ENCODE results near the gene FRMD4A.
"Not testable (repeated sequence)": the region's sequence is repeated elsewhere in the genome, so short reads cannot be mapped to it uniquely, and the experiment has no call there.

Gene FRMD4A

GRCh38 chr10:13830385-13830784 lies 500.3 kb downstream of the FRMD4A start:
- DNase-seq, result no peak

DNA sequence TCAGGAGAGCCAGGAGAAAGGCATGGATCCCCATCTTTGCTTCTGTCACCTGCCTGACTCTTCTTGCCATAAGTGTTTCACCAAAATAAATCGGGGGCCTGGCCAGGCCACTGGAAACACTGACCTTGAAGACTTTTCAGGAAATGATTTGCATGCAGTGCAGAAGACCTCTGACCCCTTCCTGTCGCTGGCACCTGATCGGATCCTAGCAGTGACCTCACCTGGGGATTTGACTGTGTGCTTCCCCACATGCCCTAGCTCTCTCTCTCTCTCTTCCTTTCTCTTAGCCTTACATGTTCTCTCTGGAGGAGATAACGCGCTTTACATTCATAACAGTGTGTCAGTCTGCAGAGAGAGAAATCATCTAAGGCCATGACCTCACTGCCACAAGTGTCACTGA lies 500.9 kb downstream of the FRMD4A start:
- DNase-seq, result no peak

DNA sequence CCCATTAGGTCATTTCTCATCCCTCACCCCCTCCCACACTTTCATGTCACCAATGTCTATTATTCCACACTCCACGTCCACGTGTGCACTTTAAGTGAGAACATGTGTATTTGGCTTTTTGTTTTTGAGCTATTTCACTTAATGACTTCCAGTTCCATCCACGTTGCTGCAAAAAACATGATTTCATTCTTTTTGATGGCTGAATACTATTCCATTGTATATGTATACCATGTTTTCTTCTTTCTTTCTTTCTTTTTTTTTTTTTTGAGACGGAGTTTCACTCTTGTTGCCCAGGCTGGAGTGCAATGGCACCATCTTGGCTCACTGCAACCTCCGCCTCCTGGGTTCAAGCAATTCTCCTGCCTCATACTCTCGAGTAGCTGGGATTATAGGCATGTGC lies 502.4 kb downstream of the FRMD4A start:
- not testable (repeated sequence) for DNase-seq

GRCh38 chr10:13827076-13827797 lies 503.5 kb downstream of the FRMD4A start:
- DNase-seq, result no peak

- DNase-seq, result no peak
These were observed 506.9 kb downstream of the FRMD4A start for GRCh38 chr10:13823709-13824405.

DNA sequence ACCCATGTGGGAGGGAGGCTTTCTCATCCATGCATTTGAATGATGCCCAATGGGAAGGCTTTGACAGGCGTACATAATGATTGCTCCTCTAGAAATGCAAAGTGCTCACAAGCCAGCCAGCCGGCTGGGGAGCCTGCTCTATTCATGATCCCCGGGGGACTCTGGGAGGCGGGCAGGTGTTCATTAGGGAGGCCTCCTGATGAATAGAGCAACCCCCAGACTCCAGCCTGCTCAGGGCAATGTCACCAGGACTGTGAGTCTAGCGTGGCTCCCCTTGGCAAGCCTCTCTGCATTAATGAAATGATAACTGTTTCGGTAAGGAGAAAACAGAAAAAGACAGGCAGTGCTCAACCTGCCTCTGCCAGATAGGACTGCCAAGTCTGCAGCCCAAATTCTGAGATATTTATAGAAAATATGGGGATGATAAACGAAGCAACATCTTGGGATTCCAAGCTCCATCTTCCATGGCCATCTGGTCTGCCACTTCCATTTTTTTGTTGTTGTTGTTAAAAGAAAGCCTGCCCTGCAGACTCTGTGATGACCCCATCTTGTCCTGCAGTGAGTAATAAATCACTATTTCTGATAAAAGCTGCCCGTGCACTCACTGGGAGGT lies 507.5 kb downstream of the FRMD4A start:
- peak; percentile 41 for DNase-seq

DNA sequence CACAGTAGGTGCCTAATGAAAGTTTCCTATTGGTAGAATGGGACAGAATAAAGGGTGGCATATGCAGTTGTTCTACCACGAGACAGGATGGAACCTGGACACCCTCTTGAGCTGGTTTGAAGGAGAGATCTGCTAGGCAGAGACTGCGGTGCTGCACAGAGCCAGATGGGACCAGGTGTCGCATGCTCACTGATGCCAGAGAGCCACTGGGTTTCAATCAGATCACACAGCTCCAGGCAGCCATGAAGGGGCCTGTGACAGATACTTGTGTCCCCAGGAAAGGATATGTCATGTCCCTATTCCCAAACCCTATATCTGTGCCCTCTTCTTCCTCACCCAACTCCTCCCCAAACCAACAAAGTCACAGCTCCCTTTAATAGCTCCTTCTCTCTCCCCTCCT lies 508.2 kb downstream of the FRMD4A start:
- DNase-seq, result no peak

- no peak for DNase-seq
These were observed 509.8 kb downstream of the FRMD4A start for GRCh38 chr10:13820964-13821337.

DNA sequence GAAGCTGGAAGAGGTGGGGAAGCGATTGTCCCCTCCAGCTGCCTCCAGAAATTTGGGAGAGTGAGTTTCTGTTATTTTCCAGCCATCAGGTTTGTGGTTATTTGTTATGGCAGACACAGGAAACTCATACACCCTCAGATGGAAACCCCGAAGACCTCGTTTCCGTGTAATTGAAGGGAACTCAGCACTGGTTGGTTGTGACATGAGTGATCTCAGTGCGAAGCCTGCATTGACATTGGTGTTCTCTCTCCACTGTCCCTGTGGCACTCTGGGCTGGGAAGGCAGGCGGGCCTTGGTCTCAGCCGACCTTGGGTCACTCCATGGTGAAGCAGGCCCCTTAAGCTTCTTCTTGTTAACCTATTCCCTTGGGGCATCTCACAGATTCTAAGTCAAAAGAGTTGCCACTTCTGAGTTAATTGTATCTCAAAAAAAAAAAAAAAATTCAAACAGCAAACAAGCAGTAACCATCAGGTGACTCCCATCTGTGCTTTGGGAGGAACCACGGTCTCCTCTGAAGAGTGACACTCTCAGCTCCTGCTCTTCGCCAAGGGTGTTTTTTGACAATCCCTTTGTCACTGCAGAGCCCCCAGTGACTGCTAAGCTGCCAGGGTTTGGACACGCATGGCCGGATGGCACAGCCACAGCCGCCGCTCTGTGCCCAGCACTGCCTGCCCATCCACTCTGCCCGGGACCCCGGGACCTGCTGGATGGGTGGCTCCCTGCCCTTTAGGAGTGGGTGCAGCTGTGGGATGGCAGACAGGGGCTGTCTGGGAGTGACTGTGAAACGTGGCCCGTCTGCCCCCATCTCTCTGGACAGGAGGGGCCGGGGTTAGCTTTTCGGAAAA lies 510.4 kb downstream of the FRMD4A start:
- no peak for DNase-seq

DNA sequence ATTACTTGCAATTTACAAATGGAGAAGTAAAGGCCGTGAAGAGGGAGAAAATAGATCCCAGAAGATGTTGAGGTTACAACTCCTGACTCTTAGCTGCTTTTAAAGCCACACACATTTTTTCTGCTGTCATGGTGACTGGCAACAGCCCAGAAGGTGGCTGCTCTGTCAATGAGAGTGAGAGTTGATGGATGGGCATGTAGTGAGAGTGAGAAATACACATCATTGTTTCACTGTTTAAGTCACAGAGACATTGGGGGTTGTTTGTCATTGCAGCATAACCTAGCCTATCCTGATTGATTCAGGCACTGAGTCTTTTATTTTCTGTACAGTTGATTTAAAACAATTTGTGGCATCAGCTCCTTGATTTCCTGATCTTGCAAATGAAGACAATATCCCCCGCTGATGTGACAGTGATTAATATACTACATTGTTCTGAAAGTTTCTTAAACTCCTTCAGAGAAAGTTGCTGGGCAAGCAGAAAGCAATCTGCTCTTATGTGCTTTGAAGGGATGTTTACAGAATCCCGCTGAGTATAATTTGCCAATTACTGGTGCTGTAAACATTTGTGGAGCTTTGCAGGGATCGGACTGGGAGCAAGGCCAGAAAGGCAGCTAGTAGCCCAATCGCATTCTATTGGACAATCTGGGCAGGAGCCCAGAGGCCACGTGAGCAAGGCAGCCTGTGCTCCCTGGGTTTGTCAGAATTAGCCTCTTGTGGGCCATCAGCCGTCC lies 514.4 kb downstream of the FRMD4A start:
- DNase-seq, result peak; percentile 84

- DNase-seq, result no peak
These were observed 515.0 kb downstream of the FRMD4A start for GRCh38 chr10:13815756-13816155.

GRCh38 chr10:13813550-13813949 lies 517.2 kb downstream of the FRMD4A start:
- DNase-seq, result no peak

DNA sequence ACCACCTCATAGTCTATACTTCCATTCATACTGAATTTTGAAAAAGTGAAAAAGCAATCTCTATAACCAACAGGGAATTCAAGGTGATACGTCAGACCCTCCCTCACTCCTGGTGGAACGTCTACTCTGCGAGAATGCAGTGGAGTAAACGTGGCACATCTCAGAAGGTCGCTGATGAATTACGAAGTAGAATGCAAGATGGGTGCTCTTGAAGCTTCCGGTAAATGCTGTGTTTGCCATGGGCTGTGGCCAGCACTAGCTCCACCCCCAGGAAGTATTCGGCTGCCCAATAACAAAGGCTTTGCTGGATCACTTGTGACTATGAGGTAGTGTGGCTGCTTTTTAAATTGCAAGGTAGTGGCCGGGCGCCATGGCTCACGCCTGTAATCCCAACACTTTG lies 517.9 kb downstream of the FRMD4A start:
- no peak for DNase-seq

DNA sequence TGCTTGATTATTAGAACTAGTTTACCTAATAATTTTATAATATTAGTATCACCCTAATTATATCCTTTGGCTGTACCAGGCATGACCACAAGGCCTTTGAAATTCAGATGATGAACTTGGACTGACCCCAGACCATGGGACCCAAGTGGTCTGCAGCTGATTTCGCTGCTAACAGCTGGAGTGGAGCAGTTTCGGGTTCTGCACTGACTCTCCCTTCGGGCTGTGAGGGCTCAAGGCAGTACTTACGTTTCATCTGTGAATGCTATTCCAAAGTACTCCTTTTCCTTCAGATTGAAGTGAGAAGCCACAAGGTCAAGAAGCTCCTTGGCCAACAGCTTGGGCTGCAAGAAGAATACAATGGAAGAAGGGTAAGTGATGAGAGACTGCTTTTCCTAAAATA lies 520.2 kb downstream of the FRMD4A start:
- DNase-seq, result no peak

GRCh38 chr10:13809427-13809826 lies 521.3 kb downstream of the FRMD4A start:
- DNase-seq, result no peak

DNA sequence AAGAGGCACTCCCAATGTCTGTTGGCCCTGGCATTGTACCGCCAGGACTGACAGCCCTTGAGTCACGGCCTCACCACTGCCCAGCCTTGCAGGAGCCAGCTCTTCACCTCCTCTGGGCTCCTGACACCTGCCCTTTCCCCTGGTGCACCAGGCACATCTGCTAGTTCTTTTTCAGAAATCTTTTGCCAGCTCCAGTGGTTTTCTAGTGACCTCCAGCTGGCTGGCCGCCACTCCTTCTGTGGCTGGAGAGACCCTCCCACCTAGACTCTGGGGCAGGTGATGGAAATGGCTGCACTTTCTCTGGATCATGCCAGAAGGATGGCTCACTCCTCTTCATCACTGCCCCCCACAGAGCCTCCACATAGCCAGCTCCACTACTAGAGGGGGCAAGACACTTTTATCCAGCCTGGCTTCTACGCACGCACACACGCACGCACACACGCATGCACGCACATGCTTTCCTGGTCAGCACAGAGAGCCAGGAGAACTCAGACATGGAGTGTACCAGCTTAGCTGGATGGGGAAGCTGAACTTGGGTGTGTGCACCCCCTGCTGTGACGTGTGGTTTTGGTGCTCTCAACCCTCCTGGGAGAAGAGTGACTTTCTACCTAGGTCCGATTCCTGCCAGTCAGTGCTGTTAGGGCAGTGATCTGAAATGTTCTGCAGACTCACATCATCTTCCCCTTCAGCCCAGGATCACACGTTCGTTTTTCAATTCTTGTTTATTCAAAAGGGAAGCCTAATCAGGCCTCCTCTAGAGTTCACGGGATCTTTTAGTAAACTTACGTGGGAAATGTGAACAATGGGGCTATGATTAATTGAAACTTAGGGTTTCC lies 522.0 kb downstream of the FRMD4A start:
- peak; percentile 42 for DNase-seq

- DNase-seq, result no peak
These were observed 524.3 kb downstream of the FRMD4A start for GRCh38 chr10:13806419-13806818.

DNA sequence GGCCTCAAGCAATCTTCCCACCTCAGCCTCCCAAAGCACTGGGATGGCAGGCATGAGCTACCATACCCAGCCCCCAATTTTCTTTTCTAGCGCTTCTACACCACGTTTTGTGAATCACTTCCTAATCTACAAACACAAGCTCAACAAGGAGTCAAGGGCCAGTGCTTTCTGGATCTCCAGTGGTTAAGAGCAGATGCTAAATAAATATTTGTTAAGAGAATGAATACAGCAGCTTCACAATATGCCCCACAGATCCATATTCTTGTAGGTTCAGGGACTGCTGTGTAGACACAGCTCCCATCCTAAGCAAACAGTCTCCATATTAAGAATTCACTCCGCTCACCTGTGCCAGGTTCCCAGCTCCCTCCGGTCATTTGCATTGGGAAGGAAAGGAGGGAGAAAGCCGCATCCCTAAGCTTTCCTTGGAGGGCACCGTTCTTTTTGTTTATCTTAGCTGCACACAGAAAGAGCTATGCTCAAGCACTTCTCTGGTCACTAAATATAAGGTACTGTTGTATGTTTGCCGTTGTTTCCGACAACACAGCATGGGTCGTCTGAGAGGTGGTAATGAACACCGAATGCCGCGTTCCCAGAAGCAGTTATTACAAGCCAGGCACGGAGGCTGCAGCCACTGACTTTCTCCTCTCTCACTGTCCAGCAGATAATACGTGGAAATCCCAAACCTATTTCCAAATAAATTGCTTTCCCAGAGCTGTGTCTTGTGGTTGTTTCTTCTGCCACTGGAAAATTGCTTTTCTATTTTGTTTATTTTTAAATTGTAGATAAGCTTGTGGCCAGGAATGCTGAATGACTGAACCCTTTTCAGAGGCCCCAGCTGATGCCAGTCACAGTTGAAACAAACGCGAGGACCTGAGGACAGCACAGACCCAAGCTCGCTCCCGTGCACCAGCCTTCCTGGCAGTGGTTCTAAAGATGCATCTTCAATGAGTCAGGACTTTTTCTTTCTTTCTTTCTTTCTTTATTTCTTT lies 526.9 kb downstream of the FRMD4A start:
- DNase-seq, result peak; percentile 91

GRCh38 chr10:13801907-13802288 lies 528.8 kb downstream of the FRMD4A start:
- no peak for DNase-seq

DNA sequence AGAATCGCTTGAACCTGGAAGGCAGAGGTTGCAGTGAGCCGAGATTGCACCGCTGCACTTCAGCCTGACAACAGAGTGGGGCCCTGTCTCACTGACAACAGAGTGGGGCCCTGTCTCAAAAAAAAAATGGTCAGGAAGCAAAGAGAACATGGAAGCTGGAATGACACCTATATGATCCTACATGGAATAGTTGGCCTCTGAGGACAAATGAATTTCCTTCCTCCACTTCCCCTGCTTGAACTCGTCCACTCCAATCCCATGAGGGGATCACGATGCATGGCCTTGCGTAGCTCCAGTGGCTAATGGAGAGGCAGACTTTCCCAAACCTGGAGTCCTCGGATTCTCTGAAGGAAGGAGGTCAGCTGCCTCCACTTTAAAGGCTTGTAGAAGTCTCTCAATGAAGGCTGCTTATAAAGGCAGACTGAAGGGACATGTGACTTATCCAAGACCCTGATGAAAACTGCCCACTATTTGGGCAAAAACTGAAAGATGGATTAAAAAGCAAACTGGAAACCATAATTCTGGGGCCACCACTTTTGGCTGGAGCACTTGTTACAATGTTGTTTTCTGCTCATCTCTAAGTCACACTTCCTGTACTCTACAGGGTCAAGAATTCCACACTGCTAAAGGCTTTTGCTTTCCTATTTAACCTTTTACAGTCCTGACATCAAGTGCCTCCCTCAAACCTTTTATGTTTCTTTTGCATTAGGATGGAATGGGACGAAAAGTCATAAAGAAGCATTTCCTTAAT lies 529.4 kb downstream of the FRMD4A start:
- no peak for DNase-seq

All from NCI-H1092 treated with DMSO at 0.1 percent for 48 hours (cell line).